HepG2 (cell line): Measurements from ENCODE around the gene CDC42BPG. TPM values are rescaled to one million over a fixed set of nuclear protein-coding genes. Genes with fewer than 3 reads are reported as not detected.

Source experiments
- ARHGAP35 ChIP-seq: sonication (generic); formaldehyde crosslinking; IDR thresholded peaks from 2 replicates; pipeline ENCODE4 v1.9.0; 2022; ENCODE audit warnings: mild to moderate bottlenecking, inconsistent platforms, moderate library complexity, missing genetic modification reagents, borderline replicate concordance
- BRCA1 ChIP-seq: sonication (generic); formaldehyde crosslinking; IDR thresholded peaks from 2 replicates; pipeline ENCODE4 v1.4.0; 2020; ENCODE audit warnings: missing genetic modification reagents
- CHD4 ChIP-seq: fragments of 200-600 bp; sonication (generic); IDR thresholded peaks from 2 replicates; pipeline ENCODE4 v1.7.0; 2017; ENCODE audit warnings: mild to moderate bottlenecking, low read length, borderline replicate concordance
- FIP1L1 ChIP-seq: fragments of 200-400 bp; formaldehyde crosslinking; IDR thresholded peaks from 2 replicates; pipeline ENCODE4 v1.6.1; 2018; ENCODE audit warnings: low read depth, mild to moderate bottlenecking, low read length, moderate library complexity, borderline replicate concordance; ENCODE audit not compliant: insufficient read depth
- GATA4 ChIP-seq: sonication (generic); IDR thresholded peaks from 2 replicates; pipeline ENCODE4 v1.6.1; 2016; ENCODE audit warnings: antibody characterized with exemption, low read depth, borderline replicate concordance
- HMGA1 ChIP-seq: sonication (generic); formaldehyde crosslinking; conservative IDR thresholded peaks from 2 replicates; pipeline ENCODE4 v1.4.0; 2020; ENCODE audit warnings: missing genetic modification reagents
- HNRNPUL1 ChIP-seq: fragments of 200-400 bp; formaldehyde crosslinking; IDR thresholded peaks from 2 replicates; pipeline ENCODE4 v1.6.1; 2017; ENCODE audit warnings: low read depth, mild to moderate bottlenecking, low read length, moderate library complexity
- IRX3 ChIP-seq: sonication (generic); formaldehyde crosslinking; IDR thresholded peaks from 2 replicates; pipeline ENCODE4 v1.8.1; 2023; ENCODE audit warnings: mild to moderate bottlenecking, low read depth, missing genetic modification reagents, borderline replicate concordance
- LCORL ChIP-seq, 2 experiments: fragments of 450-650 bp in 1 of 2; sonication (generic) in 1 of 2; formaldehyde crosslinking in 1 of 2; IDR thresholded peaks; 2 replicates each; pipeline versions ENCODE4 v1.5.0 to v1.6.1; 2017 to 2020; ENCODE audit warnings: antibody characterized with exemption in 1 of 2, missing genetic modification reagents in 1 of 2
- MIER2 ChIP-seq: IDR thresholded peaks from 2 replicates; pipeline ENCODE4 v1.6.1; 2016; ENCODE audit warnings: missing biosample characterization, missing genetic modification reagents
- MLLT10 ChIP-seq: sonication (generic); formaldehyde crosslinking; IDR thresholded peaks from 2 replicates; pipeline ENCODE4 v1.4.0; 2020; ENCODE audit warnings: missing genetic modification reagents
- MTA1 ChIP-seq: sonication (generic); formaldehyde crosslinking; IDR thresholded peaks from 2 replicates; pipeline ENCODE4 v1.4.0; 2020; ENCODE audit warnings: missing genetic modification reagents, mild to moderate bottlenecking, borderline replicate concordance
- MTA3 ChIP-seq: sonication (generic); formaldehyde crosslinking; IDR thresholded peaks from 2 replicates; pipeline ENCODE4 v1.4.0; 2020; ENCODE audit warnings: missing genetic modification reagents
- NFATC3 ChIP-seq: sonication (generic); formaldehyde crosslinking; IDR thresholded peaks from 2 replicates; pipeline ENCODE4 v1.5.1; 2020; ENCODE audit warnings: mild to moderate bottlenecking, missing genetic modification reagents
- RARA ChIP-seq: IDR thresholded peaks from 2 replicates; pipeline ENCODE4 v1.6.1; 2016; ENCODE audit warnings: missing genetic modification reagents, missing compliant biosample characterization
- SIX1 ChIP-seq: sonication (generic); formaldehyde crosslinking; IDR thresholded peaks from 2 replicates; pipeline ENCODE4 v1.4.0; 2020; ENCODE audit warnings: missing genetic modification reagents, borderline replicate concordance
- SP5 ChIP-seq: IDR thresholded peaks from 2 replicates; pipeline ENCODE4 v1.6.1; 2016; ENCODE audit warnings: low read depth, borderline replicate concordance
- TEAD2 ChIP-seq: sonication (generic); formaldehyde crosslinking; IDR thresholded peaks from 2 replicates; pipeline ENCODE4 v1.9.0; 2021; ENCODE audit warnings: missing genetic modification reagents
- U2AF2 ChIP-seq: fragments of 200-400 bp; formaldehyde crosslinking; IDR thresholded peaks from 2 replicates; pipeline ENCODE4 v1.6.1; 2017; ENCODE audit warnings: low read depth, mild to moderate bottlenecking, low read length
- ZFAT ChIP-seq: sonication (generic); formaldehyde crosslinking; conservative IDR thresholded peaks from 2 replicates; pipeline ENCODE4 v1.8.1; 2023; ENCODE audit warnings: missing genetic modification reagents, inconsistent platforms
- ZFP62 ChIP-seq: sonication (generic); formaldehyde crosslinking; IDR thresholded peaks from 2 replicates; pipeline ENCODE4 v1.4.0; 2020; ENCODE audit warnings: missing genetic modification reagents
- ZNF121 ChIP-seq: sonication (generic); formaldehyde crosslinking; IDR thresholded peaks from 2 replicates; pipeline ENCODE4 v1.5.0; 2020; ENCODE audit warnings: mild to moderate bottlenecking, missing genetic modification reagents
- ZNF160 ChIP-seq: sonication (generic); formaldehyde crosslinking; IDR thresholded peaks from 2 replicates; pipeline ENCODE4 v1.8.0; 2022; ENCODE audit warnings: mild to moderate bottlenecking, inconsistent platforms, missing genetic modification reagents
- ZNF30 ChIP-seq: sonication (generic); formaldehyde crosslinking; IDR thresholded peaks from 2 replicates; pipeline ENCODE4 v1.5.0; 2020; ENCODE audit warnings: mild to moderate bottlenecking, missing genetic modification reagents
- ZNF350 ChIP-seq: sonication (generic); formaldehyde crosslinking; IDR thresholded peaks from 2 replicates; pipeline ENCODE4 v1.4.0; 2020; ENCODE audit warnings: mild to moderate bottlenecking, low read depth, missing genetic modification reagents, borderline replicate concordance
- ZNF564 ChIP-seq: sonication (generic); formaldehyde crosslinking; IDR thresholded peaks from 2 replicates; pipeline ENCODE4 v1.8.1; 2023; ENCODE audit warnings: mild to moderate bottlenecking, missing genetic modification reagents
- ZSCAN12 ChIP-seq: sonication (generic); formaldehyde crosslinking; IDR thresholded peaks from 2 replicates; pipeline ENCODE4 v1.9.0; 2021; ENCODE audit warnings: mild to moderate bottlenecking, missing genetic modification reagents
- ZSCAN29 ChIP-seq: sonication (generic); formaldehyde crosslinking; conservative IDR thresholded peaks from 2 replicates; pipeline ENCODE4 v1.4.0; 2020; ENCODE audit warnings: mild to moderate bottlenecking, missing genetic modification reagents
- polyA plus RNA-seq, 8 experiments: library from polyadenylated mRNA; depleted of rRNA in 3 of 8; stranded (reverse) in 7 of 8; unstranded in 1 of 8; fragments of >200 nt; fragmentation: Illumina TruSeq in 4 of 8; extraction: Trizol in 4 of 8; gene quantifications; 2 replicates each; pipeline versions ENCODE4 v1.2.1 to v1.2.3, GENCODE V29; 2011 to 2016; ENCODE audit warnings: low read depth in 4 of 8, missing spikeins in 1 of 8, mixed read lengths in 1 of 8; ENCODE audit not compliant: insufficient read depth in 1 of 8
- total RNA-seq, 5 experiments: library from RNA; depleted of rRNA; stranded (reverse); fragments of >200 nt; fragmentation: Illumina TruSeq; extraction: Trizol; gene quantifications; 2 replicates each; pipeline ENCODE4 v1.2.3, GENCODE V29; 2016; ENCODE audit warnings: low read depth in 1 of 5
- TF ChIP-seq, protein P1 (sequence below): sonication (generic); formaldehyde crosslinking; conservative IDR thresholded peaks from 2 replicates; pipeline ENCODE4 v1.8.0; 2022; ENCODE audit warnings: low read depth, missing genetic modification reagents
- TF ChIP-seq, protein P2 (sequence below): sonication (generic); formaldehyde crosslinking; IDR thresholded peaks from 2 replicates; pipeline ENCODE4 v1.5.0; 2020; ENCODE audit warnings: mild to moderate bottlenecking, missing genetic modification reagents

The CDC42BPG gene
- total and polyA plus RNA-seq, 2 of the 13 experiments (the other 11 are each of a cell fraction or from before 2014, with no cell fraction given) = 0.55 to 1.4 TPM

DNA sequence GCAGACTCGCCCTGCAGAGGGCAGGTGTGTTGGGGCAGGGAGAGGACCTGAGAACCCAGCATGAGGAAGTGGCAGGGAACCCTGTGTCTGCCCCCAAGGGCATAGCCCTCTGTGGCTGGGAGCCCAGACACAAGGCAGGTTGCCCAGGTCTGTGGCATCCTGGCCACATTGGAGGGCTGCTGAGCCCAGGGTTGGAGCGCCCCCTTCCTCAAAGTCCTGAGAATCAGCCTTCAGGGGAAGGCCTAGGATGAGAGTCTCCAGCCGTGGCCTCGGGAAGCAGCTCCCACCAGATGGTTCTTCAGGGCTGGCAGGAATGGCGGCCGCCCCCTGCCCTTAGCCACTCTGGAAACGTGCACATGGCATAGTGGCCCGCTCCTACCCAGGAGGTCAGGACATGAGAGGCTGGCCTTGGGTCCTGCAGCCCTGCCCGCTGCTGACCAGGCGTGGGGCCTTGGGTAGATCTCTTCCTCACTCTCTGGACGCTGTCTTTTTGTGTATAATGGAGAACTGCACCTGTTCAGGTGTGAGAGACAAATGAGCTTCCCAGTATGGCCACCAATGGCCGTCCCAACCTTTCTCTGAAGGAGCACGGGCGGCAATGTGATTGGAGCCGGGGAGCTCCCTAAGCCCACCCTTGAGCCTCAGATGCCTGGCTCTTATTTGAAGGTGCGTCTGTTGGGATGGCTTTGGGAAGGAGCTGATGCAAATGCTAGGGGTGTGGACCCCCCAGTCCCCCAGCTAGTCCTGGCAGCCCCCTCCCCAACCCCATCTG lies 4.6 kb upstream of the CDC42BPG start (continued):
- TF ChIP-seq, protein P1, sequence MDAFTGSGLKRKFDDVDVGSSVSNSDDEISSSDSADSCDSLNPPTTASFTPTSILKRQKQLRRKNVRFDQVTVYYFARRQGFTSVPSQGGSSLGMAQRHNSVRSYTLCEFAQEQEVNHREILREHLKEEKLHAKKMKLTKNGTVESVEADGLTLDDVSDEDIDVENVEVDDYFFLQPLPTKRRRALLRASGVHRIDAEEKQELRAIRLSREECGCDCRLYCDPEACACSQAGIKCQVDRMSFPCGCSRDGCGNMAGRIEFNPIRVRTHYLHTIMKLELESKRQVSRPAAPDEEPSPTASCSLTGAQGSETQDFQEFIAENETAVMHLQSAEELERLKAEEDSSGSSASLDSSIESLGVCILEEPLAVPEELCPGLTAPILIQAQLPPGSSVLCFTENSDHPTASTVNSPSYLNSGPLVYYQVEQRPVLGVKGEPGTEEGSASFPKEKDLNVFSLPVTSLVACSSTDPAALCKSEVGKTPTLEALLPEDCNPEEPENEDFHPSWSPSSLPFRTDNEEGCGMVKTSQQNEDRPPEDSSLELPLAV = no peak
- no peak for TF ChIP-seq ZNF121
- no peak for TF ChIP-seq MTA3 (CRISPR knock-in tag)
- no peak for TF ChIP-seq NFATC3 (CRISPR knock-in tag)
- TF ChIP-seq SIX1 (CRISPR knock-in tag) = no peak
- TF ChIP-seq IRX3 (CRISPR knock-in tag) = no peak
- no peak for TF ChIP-seq ZNF564 (CRISPR knock-in tag)
- no peak for TF ChIP-seq ZFAT (CRISPR knock-in tag)
- TF ChIP-seq HNRNPUL1 = no peak
- no peak for TF ChIP-seq ZSCAN29 (CRISPR knock-in tag)
- no peak for TF ChIP-seq ZSCAN12
- TF ChIP-seq LCORL (IDR thresholded peaks at IDR 0.05) = no peak
- TF ChIP-seq LCORL (CRISPR knock-in tag; IDR thresholded peaks at IDR 0.05) = no peak
- TF ChIP-seq MIER2 (CRISPR knock-in tag) = no peak
- no peak for TF ChIP-seq ZFP62
- no peak for TF ChIP-seq TEAD2
- no peak for TF ChIP-seq GATA4
- TF ChIP-seq SP5 = no peak
- no peak for TF ChIP-seq ZNF350 (CRISPR knock-in tag)
- TF ChIP-seq ARHGAP35 (CRISPR knock-in tag) = no peak
- TF ChIP-seq CHD4 = no peak
- no peak for TF ChIP-seq RARA (CRISPR knock-in tag)
- TF ChIP-seq, protein P2, sequence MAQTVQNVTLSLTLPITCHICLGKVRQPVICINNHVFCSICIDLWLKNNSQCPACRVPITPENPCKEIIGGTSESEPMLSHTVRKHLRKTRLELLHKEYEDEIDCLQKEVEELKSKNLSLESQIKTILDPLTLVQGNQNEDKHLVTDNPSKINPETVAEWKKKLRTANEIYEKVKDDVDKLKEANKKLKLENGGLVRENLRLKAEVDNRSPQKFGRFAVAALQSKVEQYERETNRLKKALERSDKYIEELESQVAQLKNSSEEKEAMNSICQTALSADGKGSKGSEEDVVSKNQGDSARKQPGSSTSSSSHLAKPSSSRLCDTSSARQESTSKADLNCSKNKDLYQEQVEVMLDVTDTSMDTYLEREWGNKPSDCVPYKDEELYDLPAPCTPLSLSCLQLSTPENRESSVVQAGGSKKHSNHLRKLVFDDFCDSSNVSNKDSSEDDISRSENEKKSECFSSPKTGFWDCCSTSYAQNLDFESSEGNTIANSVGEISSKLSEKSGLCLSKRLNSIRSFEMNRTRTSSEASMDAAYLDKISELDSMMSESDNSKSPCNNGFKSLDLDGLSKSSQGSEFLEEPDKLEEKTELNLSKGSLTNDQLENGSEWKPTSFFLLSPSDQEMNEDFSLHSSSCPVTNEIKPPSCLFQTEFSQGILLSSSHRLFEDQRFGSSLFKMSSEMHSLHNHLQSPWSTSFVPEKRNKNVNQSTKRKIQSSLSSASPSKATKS (CRISPR knock-in tag) = no peak
- no peak for TF ChIP-seq ZNF160 (CRISPR knock-in tag)
- TF ChIP-seq MTA1 = no peak
- no peak for TF ChIP-seq U2AF2
- TF ChIP-seq HMGA1 (CRISPR knock-in tag) = no peak
- no peak for TF ChIP-seq BRCA1 (CRISPR knock-in tag)
- no peak for TF ChIP-seq ZNF30 (CRISPR knock-in tag)
- no peak for TF ChIP-seq FIP1L1
- TF ChIP-seq MLLT10 = no peak
